K562 treated with DMSO at 1 percent for 12 hours (cell line): Measurements from ENCODE around the gene SEMA3B. TPM values are rescaled to one million over a fixed set of nuclear protein-coding genes. Genes with fewer than 3 reads are reported as not detected.

ENCODE experiments used
- total RNA-seq: library from RNA; unstranded; fragments of 300-600 nt; gene quantifications from 2 replicates; pipeline ENCODE4 v1.2.3, GENCODE V29; 2022; ENCODE audit not compliant: insufficient read depth

SEMA3B gene
- 4.2 and 4.3 TPM in 2 replicates for total RNA-seq

DNA sequence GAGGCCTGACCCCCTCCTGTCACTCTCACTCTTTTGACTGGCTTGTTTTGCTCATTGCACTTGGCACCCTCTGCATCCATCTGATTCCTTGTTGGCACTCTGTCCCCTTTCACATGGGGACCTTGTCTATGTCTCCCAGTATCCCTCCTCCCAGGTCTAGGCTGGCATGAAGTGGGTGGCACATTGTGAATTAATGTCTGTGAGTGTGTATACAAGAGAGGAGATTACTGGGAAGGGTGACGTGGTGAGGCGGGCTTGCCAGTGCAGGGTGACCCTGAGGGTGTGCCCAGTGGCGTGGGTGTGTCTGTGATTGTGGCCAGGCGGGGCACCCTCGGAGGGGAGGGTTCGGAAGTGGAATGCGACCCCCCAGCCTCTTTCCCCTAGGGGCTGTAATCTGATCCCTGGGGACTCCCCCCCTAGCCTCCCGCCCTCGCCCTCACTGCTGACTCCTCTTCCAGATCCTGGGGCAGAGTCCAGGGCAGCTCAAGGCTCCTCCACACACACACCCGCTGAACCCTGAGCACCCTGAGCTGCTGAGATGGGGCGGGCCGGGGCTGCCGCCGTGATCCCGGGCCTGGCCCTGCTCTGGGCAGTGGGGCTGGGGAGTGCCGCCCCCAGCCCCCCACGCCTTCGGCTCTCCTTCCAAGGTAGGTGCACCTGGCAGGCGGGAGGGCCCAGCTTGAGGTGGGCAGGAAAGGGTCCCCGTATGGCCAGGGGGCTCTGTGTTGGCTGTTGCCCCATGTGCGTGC, at the start of gene SEMA3B:
Gene SEMA3B, plus strand, starts transcription at position 445 of the 749 bp plus-strand sequence. Its CDS starts 94 bp downstream, at position 539.

GRCh38 chr3:50235716-50236483, 33.0 kb upstream of the SEMA3B start, which contains the start of gene GNAI2:
TSS of gene GNAI2 (plus strand) at chr3:50236204. CDS start at chr3:50236336, 132 bp downstream.

DNA sequence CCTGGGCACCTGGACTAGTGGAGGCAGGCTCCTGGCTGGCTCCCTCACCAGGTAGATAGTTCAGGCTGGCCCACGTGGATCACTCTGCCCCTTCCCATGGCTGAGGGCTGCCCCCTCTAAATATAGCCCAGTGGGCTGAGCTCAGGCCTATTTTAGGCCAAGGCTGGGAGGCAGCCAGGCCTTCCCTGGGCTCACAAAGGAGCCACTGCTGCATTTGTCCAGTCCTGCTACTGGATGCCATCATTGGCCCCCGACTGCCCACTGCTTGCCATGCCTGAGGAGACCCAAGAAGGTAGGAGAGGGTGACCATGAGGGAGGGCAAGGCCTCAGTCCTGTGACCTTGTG, 9.9 kb downstream of the SEMA3B start, which contains the start of gene LSMEM2:
Gene LSMEM2, plus strand, starts transcription at position 208 of the 345 bp plus-strand sequence. Its CDS starts 27 bp downstream, at position 235.

DNA sequence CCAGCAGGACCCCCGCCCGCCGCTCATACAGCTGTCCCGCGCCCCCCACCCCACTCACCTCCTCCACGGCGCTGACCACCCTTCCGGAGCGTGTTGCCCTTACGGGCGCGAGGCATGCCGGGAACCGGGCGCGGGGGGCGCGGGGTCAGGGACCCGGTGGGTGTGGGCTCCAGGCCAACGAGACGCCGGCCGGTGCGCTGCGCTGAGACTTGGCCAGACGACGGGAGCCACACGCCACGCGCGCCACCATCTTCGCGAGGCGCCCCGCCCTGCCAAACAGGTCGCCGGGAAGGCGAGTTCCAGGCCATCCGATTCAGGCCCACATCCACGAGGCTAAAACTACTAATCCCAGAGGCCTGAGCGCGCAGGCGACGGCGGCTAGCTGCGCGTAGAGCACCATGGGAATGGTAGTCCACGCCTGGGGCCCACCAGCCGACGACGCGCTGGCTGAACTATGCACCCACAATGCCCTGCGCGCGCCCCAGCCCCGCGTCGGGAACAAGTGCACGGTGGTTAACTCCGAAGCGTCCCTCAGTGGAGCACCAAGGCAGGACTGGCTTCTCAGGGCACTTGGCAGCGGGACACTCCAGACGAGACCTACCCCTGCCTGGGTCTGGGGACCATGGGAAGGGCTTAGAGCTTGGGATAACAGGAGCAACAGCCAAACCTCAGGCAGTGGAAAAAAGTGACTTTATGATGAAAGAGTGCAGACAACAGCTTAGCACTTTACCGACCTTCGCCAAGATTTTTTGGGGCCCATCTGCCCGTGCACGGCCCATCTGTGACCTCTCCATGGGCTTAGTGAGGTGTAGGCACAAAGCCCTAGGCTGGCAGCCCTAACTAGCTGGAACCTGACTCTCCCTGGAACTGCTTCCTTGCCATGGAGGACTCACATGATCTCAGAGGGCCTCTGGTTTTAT, 23.5 kb downstream of the SEMA3B start, which contains the start of gene IFRD2:
Gene IFRD2, minus strand, starts transcription at position 271 of the 920 bp plus-strand sequence. Its CDS starts 155 bp downstream, at position 116.

GRCh38 chr3:50298836-50299637, 30.1 kb downstream of the SEMA3B start, which contains the start of the genes HYAL3 and NAA80:
TSS of gene HYAL3 (minus strand) at chr3:50299405. CDS start at chr3:50295602, 3,803 bp downstream.
TSS of gene NAA80 (minus strand) at chr3:50299405. CDS start at chr3:50297463, 1,942 bp downstream.

DNA sequence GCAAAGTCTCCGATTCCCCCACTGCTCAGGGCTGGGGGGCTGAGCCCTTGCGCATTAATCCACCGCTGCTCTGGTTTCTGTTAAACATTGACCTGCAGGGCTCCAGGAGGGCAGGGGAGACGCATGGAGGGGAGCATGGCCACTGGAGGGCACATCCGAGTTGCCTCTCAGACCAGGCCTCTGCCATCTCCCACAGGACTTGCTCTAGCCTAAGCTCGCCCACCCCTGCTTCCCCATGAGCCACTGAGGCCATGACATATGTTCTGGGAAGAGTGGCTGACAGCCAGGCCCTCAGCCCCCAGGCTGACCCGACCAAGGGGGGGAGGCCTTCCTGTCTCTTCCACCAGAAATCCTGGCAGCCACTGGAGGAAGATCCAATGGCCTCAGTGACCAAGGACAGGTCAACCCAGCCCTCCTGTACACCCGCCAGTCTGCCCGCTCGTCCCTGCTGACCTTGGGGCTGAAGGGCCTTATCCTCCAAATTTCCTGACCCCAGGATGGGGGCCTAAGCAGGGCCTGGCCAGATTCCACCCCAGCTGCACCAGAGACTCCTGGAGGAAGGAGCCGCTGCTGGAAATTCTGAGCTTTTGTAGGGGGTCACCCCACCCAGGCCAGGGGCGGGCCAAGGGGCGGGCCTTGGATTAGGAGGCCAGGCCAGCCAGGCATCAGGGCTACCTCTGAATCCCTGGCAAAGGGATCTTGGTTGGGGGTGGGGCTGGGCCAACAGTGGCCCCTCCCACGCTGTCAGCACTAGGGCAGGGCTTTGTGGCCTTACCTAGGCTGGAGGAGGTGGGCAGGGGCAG, 34.3 kb downstream of the SEMA3B start, which contains the start of gene HYAL1:
Gene HYAL1, minus strand, starts transcription at position 562 of the 803 bp plus-strand sequence. CDS start 618 bp downstream, outside the sequence.

DNA sequence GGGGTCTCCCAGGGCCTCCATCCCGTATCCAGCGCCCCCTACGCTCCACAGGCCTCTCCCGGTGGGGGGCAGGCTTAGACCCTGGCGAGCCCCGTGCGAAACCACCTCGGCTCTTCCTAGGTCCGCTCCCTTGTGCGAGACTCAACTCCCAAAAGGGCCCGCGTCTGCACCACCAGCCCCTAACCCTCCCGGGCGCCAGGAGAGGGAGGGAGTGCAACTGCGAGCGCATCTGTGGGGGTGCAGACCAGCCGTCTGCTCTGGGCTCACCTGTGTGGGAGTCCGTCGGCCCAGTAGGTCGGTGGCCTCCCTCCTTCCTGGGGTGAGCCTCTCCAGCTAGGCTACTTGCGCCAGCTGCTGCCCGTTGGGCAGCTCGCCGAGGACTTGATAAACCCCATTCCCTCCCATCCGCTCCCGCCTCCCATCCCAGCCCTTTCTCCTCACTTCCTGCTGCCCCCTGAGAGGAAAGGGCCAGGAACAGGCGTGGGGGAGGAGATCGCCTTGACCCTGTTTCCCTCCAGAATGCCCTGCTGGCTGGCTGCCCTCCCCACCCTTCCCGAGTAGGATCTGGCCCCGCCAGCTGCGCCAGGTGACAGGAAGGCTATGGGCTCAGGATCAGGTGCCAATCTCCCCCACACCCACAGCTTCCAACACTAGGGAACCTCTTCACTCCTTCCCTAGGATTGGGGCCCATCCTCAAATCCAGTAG, 53.6 kb downstream of the SEMA3B start, which contains the start of gene HYAL2:
Gene HYAL2, minus strand, starts transcription at position 360 of the 706 bp plus-strand sequence. CDS start 2,256 bp downstream, outside the sequence.

Other genes with a start within 250 kb of the SEMA3B start
- gene RBM5, start 180.2 kb upstream of the SEMA3B start, total RNA-seq, result 34.3 and 74.7 TPM in 2 replicates
- gene SEMA3F, start 113.8 kb upstream of the SEMA3B start, total RNA-seq, result 1.2 and 3.0 TPM in 2 replicates
- not detected in 2 replicates for gene GNAT1, start 77.5 kb upstream of the SEMA3B start, total RNA-seq
- gene SLC38A3, start 63.9 kb upstream of the SEMA3B start, total RNA-seq, result not detected in 2 replicates
- gene GNAI2, start 32.9 kb upstream of the SEMA3B start, total RNA-seq, result 81.0 and 102 TPM in 2 replicates
- not detected in 2 replicates for gene LSMEM2, start 9.9 kb downstream of the SEMA3B start, total RNA-seq
- 24.4 and 25.2 TPM in 2 replicates for gene IFRD2, start 23.3 kb downstream of the SEMA3B start, total RNA-seq
- 5.7 and 8.2 TPM in 2 replicates for gene HYAL3, start 30.3 kb downstream of the SEMA3B start, total RNA-seq
- gene NAA80, start 30.3 kb downstream of the SEMA3B start, total RNA-seq, result 11.4 and 12.5 TPM in 2 replicates
- 1.4 and 3.0 TPM in 2 replicates for gene HYAL1, start 34.4 kb downstream of the SEMA3B start, total RNA-seq
- 13.7 and 15.2 TPM in 2 replicates for gene HYAL2, start 53.6 kb downstream of the SEMA3B start, total RNA-seq
- gene TUSC2, start 59.1 kb downstream of the SEMA3B start, total RNA-seq, result 37.5 and 40.3 TPM in 2 replicates
- 44.3 and 50.8 TPM in 2 replicates for gene RASSF1, start 71.7 kb downstream of the SEMA3B start, total RNA-seq
- 0.44 and 1.7 TPM in 2 replicates for gene ZMYND10, start 76.6 kb downstream of the SEMA3B start, total RNA-seq
- 22.0 and 25.3 TPM in 2 replicates for gene NPRL2, start 81.6 kb downstream of the SEMA3B start, total RNA-seq
- 11.0 and 11.3 TPM in 2 replicates for gene CYB561D2, start 81.7 kb downstream of the SEMA3B start, total RNA-seq
- 30.7 and 35.7 TPM in 2 replicates for gene TMEM115, start 90.4 kb downstream of the SEMA3B start, total RNA-seq
- 0.38 TPM in 1 of 2 replicates, not detected in the other for gene CACNA2D2, start 234.5 kb downstream of the SEMA3B start, total RNA-seq